Adrenal gland (tissue), 12 donors: ENCODE results near the gene RELL2. TPM values are rescaled to one million over a fixed set of nuclear protein-coding genes. Genes with fewer than 3 reads are reported as not detected.

Experiments
- DNase-seq, 7 donors: peaks; one replicate each; pipeline ENCODE4 v3.0.0-alpha.2; 2019 to 2020
- H3K27ac ChIP-seq, 5 donors: fragments of 200-600 bp; sonication (generic) in 4 of 5; 1 replicate in 3 of 5; 2 replicates in 2 of 5; pipeline versions ENCODE4 v1.5.1 to v1.8.0; 2016 to 2020; ENCODE audit warnings: mild to moderate bottlenecking in 1 of 5
- H3K27me3 ChIP-seq: fragments of 200-600 bp; 2 replicates; pipeline ENCODE4 v1.8.0; 2021
- H3K36me3 ChIP-seq, 2 donors: fragments of 200-600 bp; replicated peaks in 1 of 2; 1 replicate in 1 of 2; 2 replicates in 1 of 2; pipeline versions ENCODE4 v1.5.1 to v1.8.0; 2018 to 2022
- H3K4me1 ChIP-seq, 2 donors: fragments of 200-600 bp; replicated peaks in 1 of 2; 1 replicate in 1 of 2; 2 replicates in 1 of 2; pipeline versions ENCODE4 v1.5.1 to v1.8.0; 2018 to 2021
- H3K4me3 ChIP-seq, 4 donors: fragments of 200-600 bp; sonication (generic) in 3 of 4; one replicate each; pipeline ENCODE4 v1.5.1; 2016 to 2018
- H3K9me3 ChIP-seq, 3 donors: fragments of 200-600 bp; sonication (generic) in 1 of 3; replicated peaks in 1 of 3; 1 replicate in 2 of 3; 2 replicates in 1 of 3; pipeline versions ENCODE4 v1.5.1 to v1.8.0; 2016 to 2021
- POLR2A ChIP-seq, 2 donors: fragments of 450-650 bp; IDR thresholded peaks; one replicate each; pipeline ENCODE4 v1.6.1; 2017; ENCODE audit warnings: antibody characterized with exemption in 2 of 2, mild to moderate bottlenecking in 2 of 2, moderate library complexity in 1 of 2
- WGBS, 4 donors: extraction: QIAGEN DNeasy Blood & Tissue Kit in 2 of 4; methylation state at CpG; one replicate each; pipeline versions ENCODE4 v1.1.5 to v1.1.7; 2013 to 2017; 5-methylcytosine and 5-hydroxymethylcytosine counted together
- intact Hi-C, 2 donors: fragments of 100-400 bp; cut with DNase I; formaldehyde crosslinking; loops; one replicate each; pipeline versions ENCODE4 v1.14.1 to v1.15.0; 2022 to 2023
- polyA plus RNA-seq, 3 donors: library from polyadenylated mRNA; stranded (reverse); fragments of 200-250 nt in 2 of 3; fragments of 350-450 nt in 1 of 3; fragmentation: Illumina TruSeq in 1 of 3; extraction: RNeasy Lipid Tissue Mini Kit (QIAGEN cat#74804) in 1 of 3; gene quantifications; one replicate each; pipeline ENCODE4 v1.2.3, GENCODE V29; 2013 to 2014
- total RNA-seq, 9 donors: library from RNA; depleted of rRNA in 4 of 9; stranded (reverse); fragments of >200 nt in 4 of 9; fragments of 120-200 nt in 1 of 9; fragmentation: NEBNext Ultra II Directional in 1 of 9; extraction: Animal tissue kit (Norgen Biotek cat#: 25700) in 1 of 9; gene quantifications; one replicate each; pipeline versions ENCODE4 v1.1.0 to v1.2.4, GENCODE V29; 2013 to 2023
- TF ChIP-seq, protein P1 (sequence below), 6 experiments: fragments of 450-650 bp in 4 of 6; fragments of 200-600 bp in 2 of 6; sonication (generic) in 1 of 6; IDR thresholded peaks; 1 replicate in 5 of 6; 2 replicates in 1 of 6; pipeline versions ENCODE4 v1.5.1 to v1.8.0; 2016 to 2021; ENCODE audit warnings: antibody characterized with exemption in 6 of 6, mild to moderate bottlenecking in 2 of 6, moderate library complexity in 1 of 6
- donor health status: healthy with polysubstance abuse.
- donor health status: Bipolar disorder and iron deficiency.
- donor health status: DM: yes; HTN: yes; CAD: no.
- donor health status: DM: no; HTN: no; CAD: no.
- donor health status: DM: no; HTN: no; CAD: no.
- donor health status: DM: yes; HTN: yes; CAD: no.

The RELL2 gene
- total and polyA plus RNA-seq, 12 donors, result 2.3 to 37.6 (median 7.7) TPM

DNA sequence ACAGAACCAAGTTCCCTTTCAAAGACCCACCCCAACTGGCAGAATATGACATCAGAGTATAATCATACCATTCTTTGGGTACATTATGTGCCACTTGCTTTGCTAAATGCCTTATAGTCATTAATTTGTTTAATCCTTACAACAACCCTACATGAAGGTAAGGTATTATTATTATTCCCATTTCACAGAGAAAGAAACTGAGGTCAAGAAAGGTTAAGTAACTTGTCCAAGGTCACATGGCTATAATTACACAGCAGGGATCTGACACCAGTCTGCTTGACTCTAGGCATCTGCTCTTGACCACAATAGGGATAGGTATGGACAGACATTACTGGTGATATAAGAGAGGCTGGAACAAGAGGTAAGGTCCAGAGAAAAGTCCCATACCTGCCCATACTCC is 13.2 kb downstream of the RELL2 start:
- intact Hi-C loops, result no loop called here
- no peak for DNase-seq
- Histone ChIP-seq H3K4me1 (peaks cover 0 to 4% of the 10 kb centered on the region in 2 donors), H3K27me3 (no peaks in the 10 kb centered on the region), H3K9me3 (no peaks in the 10 kb centered on the region), H3K36me3 (peaks cover 0 to 9% of the 10 kb centered on the region in 2 donors), H3K27ac (no peak overlapping the region), H3K4me3 (no peak overlapping the region)
- no peak for TF ChIP-seq POLR2A (IDR thresholded peaks at IDR 0.05)
- TF ChIP-seq, protein P1, sequence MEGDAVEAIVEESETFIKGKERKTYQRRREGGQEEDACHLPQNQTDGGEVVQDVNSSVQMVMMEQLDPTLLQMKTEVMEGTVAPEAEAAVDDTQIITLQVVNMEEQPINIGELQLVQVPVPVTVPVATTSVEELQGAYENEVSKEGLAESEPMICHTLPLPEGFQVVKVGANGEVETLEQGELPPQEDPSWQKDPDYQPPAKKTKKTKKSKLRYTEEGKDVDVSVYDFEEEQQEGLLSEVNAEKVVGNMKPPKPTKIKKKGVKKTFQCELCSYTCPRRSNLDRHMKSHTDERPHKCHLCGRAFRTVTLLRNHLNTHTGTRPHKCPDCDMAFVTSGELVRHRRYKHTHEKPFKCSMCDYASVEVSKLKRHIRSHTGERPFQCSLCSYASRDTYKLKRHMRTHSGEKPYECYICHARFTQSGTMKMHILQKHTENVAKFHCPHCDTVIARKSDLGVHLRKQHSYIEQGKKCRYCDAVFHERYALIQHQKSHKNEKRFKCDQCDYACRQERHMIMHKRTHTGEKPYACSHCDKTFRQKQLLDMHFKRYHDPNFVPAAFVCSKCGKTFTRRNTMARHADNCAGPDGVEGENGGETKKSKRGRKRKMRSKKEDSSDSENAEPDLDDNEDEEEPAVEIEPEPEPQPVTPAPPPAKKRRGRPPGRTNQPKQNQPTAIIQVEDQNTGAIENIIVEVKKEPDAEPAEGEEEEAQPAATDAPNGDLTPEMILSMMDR (IDR thresholded peaks at IDR 0.05), result no peak

DNA sequence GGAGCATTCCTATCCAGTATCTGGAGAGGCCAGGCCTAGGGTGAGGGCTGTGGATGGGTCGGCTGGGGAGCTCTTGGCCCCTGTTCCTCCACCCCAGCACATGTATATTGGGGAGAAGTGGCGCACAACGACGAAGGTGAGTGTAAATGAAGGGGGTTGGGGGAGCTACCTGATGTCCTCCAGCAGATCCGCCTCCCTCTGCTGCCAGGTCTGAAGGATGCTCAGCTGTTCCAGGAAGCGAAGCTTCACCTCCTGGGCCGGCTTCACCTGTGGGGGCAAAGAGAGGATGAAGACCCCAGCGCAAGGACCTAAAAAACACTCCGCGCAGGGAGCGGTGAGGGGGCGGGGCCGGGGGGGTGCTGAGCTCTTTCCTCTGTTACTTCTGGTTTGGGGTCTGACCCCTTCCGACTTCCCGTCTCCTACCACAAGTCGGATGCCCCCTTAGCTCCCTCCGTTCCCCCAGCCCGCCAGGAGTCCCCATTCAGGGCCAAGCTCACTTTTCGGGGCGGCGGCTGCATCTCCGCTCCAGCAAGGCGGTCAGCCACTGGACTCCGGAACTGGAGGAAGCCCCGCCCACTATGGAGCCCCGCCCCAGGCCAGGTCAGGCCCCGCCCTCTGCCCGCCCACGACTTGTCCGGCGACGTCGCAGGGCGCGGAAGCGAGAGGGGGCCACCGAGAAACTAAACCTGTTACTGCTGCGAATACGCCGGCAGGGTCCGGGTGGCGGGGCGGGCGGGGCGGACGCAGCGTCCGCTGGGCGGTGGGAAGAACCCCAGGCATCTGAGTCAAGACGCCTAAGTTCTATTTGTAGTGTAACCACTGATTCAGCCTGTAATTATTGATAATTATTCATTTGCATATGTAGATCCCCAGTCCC is 14.3 kb downstream of the RELL2 start, which contains the start of gene FCHSD1:
FCHSD1 (minus strand) TSS at position 568 of the 877 bp plus-strand sequence; CDS start at position 518, 50 bp downstream.
- Histone ChIP-seq H3K4me1 (peaks cover 0 to 4% of the 10 kb centered on the region in 2 donors), H3K4me3 (peak within 1 kb of the TSS in 3 of 4 donors; percentile 22 to 66 (median 24)), H3K9me3 (no peaks in the 10 kb centered on the region), H3K27me3 (no peaks in the 10 kb centered on the region), H3K27ac (peak within 1 kb of the TSS in 2 of 5 donors; percentile 17 to 62), H3K36me3 (peaks cover 0 to 4% of the 10 kb centered on the region in 2 donors)
- TF ChIP-seq POLR2A (IDR thresholded peaks at IDR 0.05), result peak in 1 of 2 donors; percentile 43
- TF ChIP-seq, protein P1 (IDR thresholded peaks at IDR 0.05), result no peak
- WGBS, 4 donors, result 1 to 11% (median 3%) methylated on average over 24 to 50 of the region's 50 CpGs
- intact Hi-C loops, result no loop called here
- DNase-seq, result peak; percentile 87 to 94 (median 91)

DNA sequence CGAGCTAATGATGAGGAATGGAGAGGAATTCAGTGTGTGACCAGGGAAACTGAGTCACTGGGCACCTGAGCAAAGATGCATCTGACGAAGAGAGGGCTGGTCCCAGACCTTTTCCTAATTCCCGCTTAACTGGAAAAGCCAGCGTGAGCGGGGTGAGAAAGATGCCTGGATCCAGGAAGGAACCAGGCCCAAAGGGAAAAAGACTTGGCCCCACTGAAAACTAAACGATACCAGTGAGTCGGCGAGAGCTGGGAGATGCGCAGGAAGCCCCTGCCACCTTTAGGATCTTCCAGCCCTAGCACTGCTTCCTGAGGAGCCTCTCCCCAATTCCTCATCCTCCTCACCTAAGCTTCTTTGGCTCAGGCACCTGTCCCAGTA is 14.9 kb downstream of the RELL2 start:
- no peaks in the 10 kb centered on the region for H3K9me3 ChIP-seq
- H3K27ac ChIP-seq, result peak overlapping the region in 2 of 5 donors; percentile 17 to 62
- H3K4me1 ChIP-seq, result peaks cover 0 to 4% of the 10 kb centered on the region in 2 donors
- intact Hi-C loops, result no loop called here
- no peaks in the 10 kb centered on the region for H3K36me3 ChIP-seq
- TF ChIP-seq POLR2A (IDR thresholded peaks at IDR 0.05), result no peak
- TF ChIP-seq, protein P1 (IDR thresholded peaks at IDR 0.05), result no peak
- 56 to 66% (median 61%) methylated on average over 9 of the region's 9 CpGs for WGBS, 4 donors
- no peaks in the 10 kb centered on the region for H3K27me3 ChIP-seq
- no peak for DNase-seq
- peak overlapping the region in 2 of 4 donors; percentile 24 to 66 for H3K4me3 ChIP-seq

DNA sequence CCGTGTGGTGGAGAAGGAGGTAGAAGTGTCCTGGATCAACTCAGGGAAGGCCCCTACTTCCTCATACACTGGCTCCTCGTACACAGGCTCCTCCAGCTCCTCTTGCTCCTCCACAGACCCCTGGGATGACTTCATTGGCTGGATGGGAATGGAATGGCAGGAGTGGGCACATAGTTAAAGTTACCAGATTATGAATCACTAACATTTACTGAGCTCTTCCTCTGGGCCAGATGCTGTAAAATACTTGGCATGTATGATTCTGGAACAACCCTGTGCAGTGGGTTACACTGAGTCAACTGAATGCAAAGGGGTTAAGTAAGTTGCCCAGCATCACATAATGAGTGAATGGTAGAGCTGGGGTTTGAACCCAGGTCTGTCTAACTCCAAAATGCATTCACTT is 17.5 kb downstream of the RELL2 start:
- no peak overlapping the region for H3K27ac ChIP-seq
- TF ChIP-seq, protein P1 (IDR thresholded peaks at IDR 0.05), result no peak
- TF ChIP-seq POLR2A (IDR thresholded peaks at IDR 0.05), result no peak
- peaks cover 0 to 7% of the 10 kb centered on the region in 2 donors for H3K36me3 ChIP-seq
- whole genome bisulfite sequencing, 4 donors, result 67 to 80% (median 72%) methylated on average over 1 to 2 of the region's 2 CpGs
- peaks cover 0 to 4% of the 10 kb centered on the region in 2 donors for H3K4me1 ChIP-seq
- no peak overlapping the region for H3K4me3 ChIP-seq
- H3K9me3 ChIP-seq, result no peaks in the 10 kb centered on the region
- no peak for DNase-seq
- intact Hi-C loops, result no loop called here
- no peaks in the 10 kb centered on the region for H3K27me3 ChIP-seq
